HEK293 (cell line): ENCODE measurements around the gene TSC2.

ENCODE experiments used
- CTCF ChIA-PET: fragments of 350-600 bp; formaldehyde crosslinking; extraction: SDS; loops from one replicate; lab custom pipeline; 2021; ENCODE audit warnings: antibody characterized with exemption; lab: Yijun Ruan, JAX
- POLR2A ChIA-PET: fragments of 300-600 bp; formaldehyde crosslinking; extraction: SDS; loops from one replicate; lab custom pipeline; 2020; ENCODE audit warnings: antibody characterized with exemption, inconsistent platforms; lab: Yijun Ruan, JAX
- H3K27ac ChIP-seq: fragments of 200-500 bp; sonication (Bioruptor generic); 2 replicates; pipeline ENCODE4 v1.5.1; 2014; ENCODE audit warnings: low read depth, low read length, control low read depth, inconsistent platforms; ENCODE audit errors: extremely low read depth
- H3K36me3 ChIP-seq, 2 experiments: fragments of 200-500 bp in 1 of 2; sonication (Bioruptor generic) in 1 of 2; 1 replicate in 1 of 2; 2 replicates in 1 of 2; pipeline ENCODE4 v1.5.1; 2014 to 2017; ENCODE audit warnings: inconsistent platforms in 2 of 2, low read length in 2 of 2; ENCODE audit not compliant: control insufficient read depth in 2 of 2, insufficient read depth in 1 of 2
- H3K4me1 ChIP-seq: fragments of 200-500 bp; sonication (Bioruptor generic); 2 replicates; pipeline ENCODE4 v1.5.1; 2014; ENCODE audit warnings: mild to moderate bottlenecking, low read length, inconsistent platforms; ENCODE audit not compliant: control insufficient read depth, insufficient read depth
- H3K4me3 ChIP-seq: 2 replicates; pipeline ENCODE4 v1.5.1; 2011; ENCODE audit warnings: low read depth, mild to moderate bottlenecking, control low read depth, low read length, moderate library complexity
- H3K9me3 ChIP-seq: fragments of 200-500 bp; sonication (Bioruptor generic); 2 replicates; pipeline ENCODE4 v1.5.1; 2014; ENCODE audit warnings: low read depth, low read length, inconsistent platforms; ENCODE audit not compliant: control insufficient read depth, insufficient read depth
- ZBTB1 ChIP-seq: fragments of 450-650 bp; formaldehyde crosslinking; IDR thresholded peaks from 2 replicates; pipeline ENCODE4 v1.5.1; 2016; ENCODE audit warnings: missing biosample characterization, missing genetic modification characterization
- ZBTB20 ChIP-seq: fragments of 450-650 bp; formaldehyde crosslinking; IDR thresholded peaks from 2 replicates; pipeline ENCODE4 v1.5.1; 2016; ENCODE audit warnings: missing biosample characterization, missing genetic modification characterization
- ZIC2 ChIP-seq: fragments of 450-650 bp; formaldehyde crosslinking; IDR thresholded peaks from 2 replicates; pipeline ENCODE4 v1.5.1; 2016; ENCODE audit warnings: missing biosample characterization, missing genetic modification characterization
- ZNF184 ChIP-seq: fragments of 450-650 bp; IDR thresholded peaks from 2 replicates; pipeline ENCODE4 v1.5.1; 2018; ENCODE audit warnings: missing biosample characterization, mild to moderate bottlenecking, missing genetic modification characterization
- ZNF223 ChIP-seq: fragments of 450-650 bp; formaldehyde crosslinking; IDR thresholded peaks from 2 replicates; pipeline ENCODE4 v1.5.1; 2016; ENCODE audit warnings: missing biosample characterization, missing genetic modification characterization
- ZNF274 ChIP-seq, 2 experiments: fragments of 200-500 bp in 1 of 2; fragments of 450-650 bp in 1 of 2; sonication (Bioruptor generic) in 1 of 2; formaldehyde crosslinking in 1 of 2; IDR thresholded peaks; 2 replicates each; pipeline versions ENCODE4 v1.5.1 to v1.6.1; 2014 to 2016; ENCODE audit warnings: borderline replicate concordance in 1 of 2, inconsistent platforms in 1 of 2, low read length in 1 of 2, missing biosample characterization in 1 of 2, missing genetic modification characterization in 1 of 2
- ZNF341 ChIP-seq: fragments of 450-650 bp; formaldehyde crosslinking; IDR thresholded peaks from 2 replicates; pipeline ENCODE4; 2016; ENCODE audit warnings: low read depth, missing biosample characterization, missing genetic modification characterization
- ZNF501 ChIP-seq: fragments of 450-650 bp; formaldehyde crosslinking; IDR thresholded peaks from 2 replicates; pipeline ENCODE4 v1.5.1; 2016; ENCODE audit warnings: missing biosample characterization, missing genetic modification characterization
- ZNF558 ChIP-seq: fragments of 450-650 bp; formaldehyde crosslinking; IDR thresholded peaks from 2 replicates; pipeline ENCODE4 v1.5.1; 2016; ENCODE audit warnings: missing biosample characterization, missing genetic modification characterization
- ZNF571 ChIP-seq: fragments of 450-650 bp; formaldehyde crosslinking; IDR thresholded peaks from 2 replicates; pipeline ENCODE4 v1.5.0; 2017; ENCODE audit warnings: missing biosample characterization, missing genetic modification characterization
- ZNF600 ChIP-seq: fragments of 450-650 bp; formaldehyde crosslinking; IDR thresholded peaks from 2 replicates; pipeline ENCODE4 v1.5.1; 2016; ENCODE audit warnings: missing biosample characterization, missing genetic modification characterization
- ZNF791 ChIP-seq: fragments of 450-650 bp; formaldehyde crosslinking; IDR thresholded peaks from 2 replicates; pipeline ENCODE4 v1.5.1; 2016; ENCODE audit warnings: missing biosample characterization, missing genetic modification characterization
- ZNF792 ChIP-seq: fragments of 450-650 bp; formaldehyde crosslinking; IDR thresholded peaks from 2 replicates; pipeline ENCODE4 v1.5.1; 2016; ENCODE audit warnings: missing biosample characterization, missing genetic modification characterization
- ZSCAN30 ChIP-seq: fragments of 450-650 bp; IDR thresholded peaks from 2 replicates; pipeline ENCODE4 v1.5.1; 2018; ENCODE audit warnings: missing biosample characterization, mild to moderate bottlenecking, missing genetic modification characterization, moderate library complexity
- TF ChIP-seq, protein P1 (sequence below): fragments of 450-650 bp; formaldehyde crosslinking; IDR thresholded peaks from 2 replicates; pipeline ENCODE4 v1.5.1; 2016; ENCODE audit warnings: missing biosample characterization, missing genetic modification characterization

Gene TSC2

DNA sequence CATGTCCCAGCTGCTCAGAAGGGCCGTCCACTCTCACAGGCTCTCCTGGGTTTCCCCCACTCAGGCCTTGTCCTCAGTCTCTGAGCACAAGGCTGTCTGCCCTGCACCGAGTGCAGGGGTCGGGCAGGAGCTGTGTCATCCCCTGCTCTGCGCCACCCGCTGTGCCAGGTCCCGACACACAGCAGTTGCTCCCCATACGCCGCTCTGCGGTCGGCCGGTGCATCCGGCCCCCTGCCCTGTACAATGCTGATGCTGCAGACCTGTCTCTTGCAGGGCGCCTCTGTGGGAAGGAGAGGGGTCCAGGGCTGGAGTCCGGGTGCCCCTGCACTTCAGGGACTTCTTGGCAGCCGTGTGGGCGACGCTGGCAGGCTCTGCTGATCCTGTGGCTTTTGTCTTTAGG is 6.1 kb downstream of the TSC2 start:
- TF ChIP-seq ZNF501 (tag by site-specific recombination), result no peak
- no peak for TF ChIP-seq ZNF274 (IDR thresholded peaks at IDR 0.05; ENCODE audit: low read length)
- no peak for TF ChIP-seq ZNF274 (tag by site-specific recombination; IDR thresholded peaks at IDR 0.05; ENCODE audit: borderline replicate concordance)
- TF ChIP-seq, all 188 proteins: peak for 0
- CTCF ChIA-PET, result no interaction called here
- Histone ChIP-seq H3K27ac (no peak overlapping the region), H3K4me3 (no peak overlapping the region), H3K9me3 (no peaks in the 10 kb centered on the region), H3K36me3 (peaks cover 13 to 84% of the 10 kb centered on the region in 2 experiments; a peak in 2 of 3 replicates), H3K4me1 (no peaks in the 10 kb centered on the region)
- POLR2A ChIA-PET, result no interaction called here

DNA sequence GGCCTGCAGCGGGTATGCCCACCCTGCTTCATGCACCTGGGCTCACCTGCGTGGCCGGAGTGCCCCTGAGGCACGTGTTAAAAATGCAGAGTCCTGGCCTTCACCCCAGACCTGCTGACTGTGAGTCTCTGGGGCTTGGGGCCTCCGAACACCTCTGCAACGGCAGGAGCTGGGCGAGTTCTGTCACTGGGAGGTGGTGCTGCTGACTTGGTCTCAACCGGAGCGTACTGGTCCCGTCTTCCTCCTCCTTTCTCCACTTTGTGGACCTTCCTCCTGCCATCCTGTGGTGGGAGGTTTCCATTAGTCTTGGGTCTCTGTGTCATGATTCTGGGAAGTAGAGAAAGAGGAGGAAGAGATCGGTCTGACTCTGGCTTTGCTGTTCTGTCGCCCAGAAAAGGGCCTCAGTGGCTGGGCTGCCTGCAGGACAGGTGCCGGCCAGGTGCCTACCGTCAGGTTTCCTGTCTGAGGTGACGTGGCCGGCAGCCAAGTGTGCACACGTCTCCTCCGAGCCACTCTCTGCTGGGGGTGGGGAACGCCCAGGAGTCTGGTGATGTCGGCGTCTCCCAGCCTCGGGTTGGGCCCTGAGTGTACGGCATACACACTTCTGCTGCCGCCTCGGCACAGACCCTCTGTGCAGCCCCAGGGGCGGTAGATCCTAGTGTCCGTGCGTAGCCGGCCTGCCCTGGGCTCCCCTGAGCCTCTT is 6.9 kb downstream of the TSC2 start:
- TF ChIP-seq ZNF184 (no peak), ZNF791 (tag by site-specific recombination) (no peak), ZNF792 (tag by site-specific recombination) (no peak), ZNF558 (tag by site-specific recombination) (no peak), ZBTB1 (no peak), ZNF223 (tag by site-specific recombination) (no peak), ZNF571 (tag by site-specific recombination) (no peak), ZNF341 (tag by site-specific recombination) (no peak)
- H3K36me3 ChIP-seq, result peaks cover 12 to 84% of the 10 kb centered on the region in 2 experiments; a peak in 2 of 3 replicates
- no peaks in the 10 kb centered on the region for H3K9me3 ChIP-seq
- no peak overlapping the region for H3K4me3 ChIP-seq
- ChIA-PET CTCF (no interaction called here), POLR2A (no interaction called here)
- H3K4me1 ChIP-seq, result no peaks in the 10 kb centered on the region
- H3K27ac ChIP-seq, result no peak overlapping the region

DNA sequence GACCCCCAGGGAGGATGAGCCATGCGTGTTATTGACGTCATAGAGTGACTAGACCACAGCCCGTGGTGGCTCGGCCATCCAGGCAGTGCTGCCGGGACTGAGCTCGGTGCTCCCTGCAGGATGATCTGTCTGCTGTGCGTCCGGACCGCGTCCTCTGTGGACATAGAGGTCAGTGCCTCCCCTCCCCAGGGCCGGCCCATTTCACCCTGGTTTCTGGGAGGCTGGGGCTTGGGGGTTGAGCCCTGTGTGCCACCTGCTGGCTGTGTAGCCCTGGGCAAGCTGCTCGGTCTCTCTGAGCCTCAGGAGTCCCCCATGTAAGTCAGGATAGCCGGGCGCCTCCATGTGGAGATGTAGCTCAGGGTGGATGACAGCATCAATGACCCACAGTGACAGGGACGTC is 8.3 kb downstream of the TSC2 start:
- H3K9me3 ChIP-seq, result no peaks in the 10 kb centered on the region
- TF ChIP-seq ZIC2 (tag by site-specific recombination), result peak; percentile 49
- no peak for TF ChIP-seq ZSCAN30 (tag by site-specific recombination)
- TF ChIP-seq, protein P1, sequence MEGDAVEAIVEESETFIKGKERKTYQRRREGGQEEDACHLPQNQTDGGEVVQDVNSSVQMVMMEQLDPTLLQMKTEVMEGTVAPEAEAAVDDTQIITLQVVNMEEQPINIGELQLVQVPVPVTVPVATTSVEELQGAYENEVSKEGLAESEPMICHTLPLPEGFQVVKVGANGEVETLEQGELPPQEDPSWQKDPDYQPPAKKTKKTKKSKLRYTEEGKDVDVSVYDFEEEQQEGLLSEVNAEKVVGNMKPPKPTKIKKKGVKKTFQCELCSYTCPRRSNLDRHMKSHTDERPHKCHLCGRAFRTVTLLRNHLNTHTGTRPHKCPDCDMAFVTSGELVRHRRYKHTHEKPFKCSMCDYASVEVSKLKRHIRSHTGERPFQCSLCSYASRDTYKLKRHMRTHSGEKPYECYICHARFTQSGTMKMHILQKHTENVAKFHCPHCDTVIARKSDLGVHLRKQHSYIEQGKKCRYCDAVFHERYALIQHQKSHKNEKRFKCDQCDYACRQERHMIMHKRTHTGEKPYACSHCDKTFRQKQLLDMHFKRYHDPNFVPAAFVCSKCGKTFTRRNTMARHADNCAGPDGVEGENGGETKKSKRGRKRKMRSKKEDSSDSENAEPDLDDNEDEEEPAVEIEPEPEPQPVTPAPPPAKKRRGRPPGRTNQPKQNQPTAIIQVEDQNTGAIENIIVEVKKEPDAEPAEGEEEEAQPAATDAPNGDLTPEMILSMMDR (tag by site-specific recombination), result peak; percentile 39; the same call in 1 of the 2 replicates
- TF ChIP-seq, all 188 proteins: peak for 2
- H3K4me1 ChIP-seq, result no peaks in the 10 kb centered on the region
- CTCF ChIA-PET, result interaction anchor here (1.0 to 1.2 kb wide), 2 partner anchors 33 to 35 kb away, joined by 4 to 10 read pairs; no protein-coding TSS in a partner anchor
- H3K4me3 ChIP-seq, result no peak overlapping the region
- no peak overlapping the region for H3K27ac ChIP-seq
- POLR2A ChIA-PET, result interaction anchor here (2.0 kb wide), 1 partner anchor 8 kb away, joined by 6 read pairs; the partner anchor contains the start of genes NTHL1 and TSC2
- peaks cover 2 to 86% of the 10 kb centered on the region in 2 experiments; a peak in 2 of 3 replicates for H3K36me3 ChIP-seq

DNA sequence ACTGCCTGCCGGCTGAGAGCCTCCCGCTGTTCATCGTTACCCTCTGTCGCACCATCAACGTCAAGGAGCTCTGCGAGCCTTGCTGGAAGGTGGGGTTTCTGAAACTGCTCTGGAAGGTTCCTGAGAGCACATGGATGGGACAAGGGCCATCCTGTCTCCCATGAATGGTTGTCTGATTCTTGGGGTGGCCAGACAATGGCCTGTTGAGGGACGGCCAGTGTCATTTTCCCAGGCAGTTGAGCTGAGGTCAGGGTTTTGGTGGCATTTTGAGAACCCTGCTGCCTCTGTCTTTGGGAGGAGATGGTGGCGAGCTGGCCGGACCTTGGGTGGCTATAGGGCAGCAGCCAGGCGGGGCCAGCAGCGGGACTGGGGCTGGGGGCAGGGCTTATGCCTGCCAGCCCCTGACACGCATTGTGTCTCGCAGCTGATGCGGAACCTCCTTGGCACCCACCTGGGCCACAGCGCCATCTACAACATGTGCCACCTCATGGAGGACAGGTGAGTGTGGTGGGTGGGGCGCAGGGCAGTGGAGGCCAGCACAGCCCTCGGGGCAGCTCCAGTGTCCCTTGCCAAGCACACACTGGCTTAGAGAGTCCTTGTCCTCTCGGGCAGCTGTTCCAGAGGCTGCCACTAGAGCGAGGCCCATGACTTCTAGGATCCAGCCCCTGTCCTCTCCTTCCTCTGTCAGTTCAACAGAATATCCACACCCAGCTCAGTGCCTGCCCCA is 9.1 kb downstream of the TSC2 start:
- Histone ChIP-seq H3K4me3 (no peak overlapping the region), H3K4me1 (no peaks in the 10 kb centered on the region), H3K9me3 (no peaks in the 10 kb centered on the region), H3K36me3 (peaks cover 0 to 81% of the 10 kb centered on the region in 2 experiments; a peak in 2 of 3 replicates), H3K27ac (no peak overlapping the region)
- CTCF ChIA-PET, result interaction anchor here (0.5 to 1.2 kb wide), 6 partner anchors 16 to 194 kb away, joined by 3 to 10 read pairs (median 4); no protein-coding TSS in a partner anchor
- TF ChIP-seq, protein P1 (tag by site-specific recombination), result peak; percentile 56
- peak; percentile 21; the same call in 1 of the 2 replicates for TF ChIP-seq ZNF600 (tag by site-specific recombination)
- no peak for TF ChIP-seq ZBTB20 (tag by site-specific recombination)
- POLR2A ChIA-PET, result interaction anchor here (1.0 to 2.0 kb wide), 2 partner anchors 9 to 28 kb away, joined by 3 to 6 read pairs; partner anchors contain the start of genes NTHL1 and TSC2
